GM23248 (cell line): Measurements from ENCODE around the gene ACCSL. TPM values are rescaled to one million over a fixed set of nuclear protein-coding genes. Genes with fewer than 3 reads are reported as not detected.

ENCODE experiments used
- DNase-seq: peaks from one replicate; pipeline ENCODE4 v3.0.0-alpha.2; 2015
- H2AFZ ChIP-seq: fragments of 200-600 bp; sonication (generic); 2 replicates; pipeline ENCODE4 v1.6.1; 2016; ENCODE audit warnings: antibody characterized with exemption
- H3F3A ChIP-seq: fragments of 200-600 bp; sonication (generic); 2 replicates; pipeline ENCODE4 v1.6.1; 2016; ENCODE audit warnings: mild to moderate bottlenecking, antibody characterized with exemption, mixed run types; ENCODE audit not compliant: insufficient read depth
- H3K27ac ChIP-seq: fragments of 200-600 bp; sonication (generic); 2 replicates; pipeline ENCODE4 v1.5.1; 2016; ENCODE audit warnings: mild to moderate bottlenecking
- H3K27me3 ChIP-seq: fragments of 200-600 bp; sonication (generic); replicated peaks from 2 replicates; pipeline ENCODE4 v1.6.1; 2016; ENCODE audit warnings: mild to moderate bottlenecking; ENCODE audit not compliant: insufficient read depth
- H3K36me3 ChIP-seq: fragments of 200-600 bp; sonication (generic); 2 replicates; pipeline ENCODE4 v1.6.1; 2016; ENCODE audit warnings: low read depth, mild to moderate bottlenecking
- H3K4me1 ChIP-seq: fragments of 200-600 bp; sonication (generic); 2 replicates; pipeline ENCODE4 v1.6.1; 2016; ENCODE audit warnings: mild to moderate bottlenecking; ENCODE audit not compliant: insufficient read depth
- H3K4me2 ChIP-seq: fragments of 200-600 bp; sonication (generic); one replicate; pipeline ENCODE4 v1.6.1; 2016; ENCODE audit warnings: mild to moderate bottlenecking; ENCODE audit not compliant: unreplicated experiment
- H3K4me3 ChIP-seq: fragments of 200-600 bp; sonication (generic); 2 replicates; pipeline ENCODE4 v1.5.1; 2016; ENCODE audit warnings: mild to moderate bottlenecking
- H3K79me2 ChIP-seq: fragments of 200-600 bp; sonication (generic); 2 replicates; pipeline ENCODE4 v1.6.1; 2016; ENCODE audit warnings: mild to moderate bottlenecking; ENCODE audit not compliant: insufficient read depth
- H3K9ac ChIP-seq: fragments of 200-600 bp; sonication (generic); 2 replicates; pipeline ENCODE4 v1.6.1; 2016; ENCODE audit warnings: mild to moderate bottlenecking
- H3K9me2 ChIP-seq: fragments of 200-600 bp; sonication (generic); 2 replicates; pipeline ENCODE4 v1.6.1; 2016; ENCODE audit warnings: mixed run types, mild to moderate bottlenecking, moderate library complexity; ENCODE audit not compliant: insufficient read depth
- H3K9me3 ChIP-seq: fragments of 200-600 bp; sonication (generic); one replicate; pipeline ENCODE4 v1.6.1; 2017; ENCODE audit warnings: low read depth
- H4K20me1 ChIP-seq: fragments of 200-600 bp; sonication (generic); 2 replicates; pipeline ENCODE4 v1.6.0; 2016; ENCODE audit not compliant: insufficient read depth
- EZH2 ChIP-seq: fragments of 200-600 bp; sonication (generic); IDR thresholded peaks from 2 replicates; pipeline ENCODE4 v1.6.1; 2018; ENCODE audit warnings: antibody characterized with exemption, mild to moderate bottlenecking; ENCODE audit not compliant: insufficient read depth, poor library complexity, severe bottlenecking
- EZH2phosphoT487 ChIP-seq: fragments of 200-600 bp; sonication (generic); IDR thresholded peaks from 2 replicates; pipeline ENCODE4 v1.6.1; 2018; ENCODE audit warnings: antibody characterized with exemption, moderate library complexity, mild to moderate bottlenecking, low read depth; ENCODE audit not compliant: insufficient read depth
- WGBS, 2 experiments: methylation state at CpG; one replicate each; pipeline ENCODE4 v1.1.6; 2015 to 2017; ENCODE audit warnings: low lambda C conversion rate in 2 of 2, low coverage in 1 of 2; ENCODE audit errors: missing lambda C conversion rate in 2 of 2; 5-methylcytosine and 5-hydroxymethylcytosine counted together
- in situ Hi-C: fragments of 300-500 bp; cut with MboI; formaldehyde crosslinking; loops from 2 replicates; pipeline ENCODE4 v1.15.0; 2020
- polyA plus RNA-seq: library from polyadenylated mRNA; unstranded; fragments of >200 nt; fragmentation: Nextera tagmentation; extraction: Ambion mirVana; gene quantifications from 2 replicates; pipeline ENCODE4 v1.2.1, GENCODE V29; 2016
- total RNA-seq: library from RNA; depleted of rRNA; stranded (reverse); fragments of >200 nt; shearing (Covaris generic); gene quantifications from 2 replicates; pipeline ENCODE4 v1.2.3, GENCODE V29; 2014; rRNA removed

Gene ACCSL
- total and polyA plus RNA-seq, 2 experiments from 2014 or later, result not detected

- H3K9ac ChIP-seq, result no peak overlapping the region
- H3K79me2 ChIP-seq, result peaks cover 70% of the 10 kb centered on the region
- WGBS, 2 experiments, result 90 to 96% methylated on average over 2 of the region's 2 CpGs
- H3K9me3 ChIP-seq, result no peaks in the 10 kb centered on the region
- no peak overlapping the region for H3K4me3 ChIP-seq
- no peak for DNase-seq
- TF ChIP-seq EZH2 (no peak), EZH2phosphoT487 (no peak)
- no peaks in the 10 kb centered on the region for H3K27me3 ChIP-seq
- H3K4me2 ChIP-seq, result no peak overlapping the region
- no peaks in the 10 kb centered on the region; the same call in 1 of the 2 replicates for H3K4me1 ChIP-seq
- peaks cover 4% of the 10 kb centered on the region; the same call in 1 of the 2 replicates for H3F3A ChIP-seq
- no peak overlapping the region for H2AFZ ChIP-seq
- peaks cover 4% of the 10 kb centered on the region; the same call in 1 of the 2 replicates for H4K20me1 ChIP-seq
- H3K36me3 ChIP-seq, result no peaks in the 10 kb centered on the region
- H3K9me2 ChIP-seq, result no peaks in the 10 kb centered on the region
- H3K27ac ChIP-seq, result no peak overlapping the region
- in situ Hi-C loops, result no loop called here
Measured at GRCh38 chr11:44101098-44101497, 53.3 kb downstream of the ACCSL start.

- WGBS, 2 experiments, result 84 to 88% methylated on average over 5 of the region's 5 CpGs
- in situ Hi-C loops, result no loop called here
- peaks cover 4% of the 10 kb centered on the region; the same call in 1 of the 2 replicates for H4K20me1 ChIP-seq
Measured at GRCh38 chr11:44104481-44105294, 56.9 kb downstream of the ACCSL start.

GRCh38 chr11:44108260-44108659, 60.5 kb downstream of the ACCSL start:
- H3K9me3 ChIP-seq, result no peaks in the 10 kb centered on the region
- no peaks in the 10 kb centered on the region for H3K27me3 ChIP-seq
- H2AFZ ChIP-seq, result no peak overlapping the region
- peaks cover 11% of the 10 kb centered on the region for H3K79me2 ChIP-seq
- H3K36me3 ChIP-seq, result peaks cover 4% of the 10 kb centered on the region; the same call in 1 of the 2 replicates
- no peak for DNase-seq
- WGBS, 2 experiments, result 93 to 94% methylated on average over 6 of the region's 6 CpGs
- peaks cover 20% of the 10 kb centered on the region for H3F3A ChIP-seq
- peaks cover 10% of the 10 kb centered on the region for H3K4me1 ChIP-seq
- no peak overlapping the region for H3K4me3 ChIP-seq
- H3K4me2 ChIP-seq, result no peak overlapping the region
- in situ Hi-C loops, result no loop called here
- no peak for TF ChIP-seq EZH2phosphoT487
- TF ChIP-seq EZH2, result no peak
- no peak overlapping the region for H3K9ac ChIP-seq
- H4K20me1 ChIP-seq, result peaks cover 14% of the 10 kb centered on the region; the same call in 1 of the 2 replicates
- no peak overlapping the region for H3K27ac ChIP-seq
- H3K9me2 ChIP-seq, result no peaks in the 10 kb centered on the region

More at GRCh38 chr11:44104481-44105294, 56.9 kb downstream of the ACCSL start:
- Histone ChIP-seq H3K9me2 (no peaks in the 10 kb centered on the region), H3K36me3 (peaks cover 4% of the 10 kb centered on the region; the same call in 1 of the 2 replicates), H3K79me2 (peaks cover 42% of the 10 kb centered on the region), H3K27me3 (no peaks in the 10 kb centered on the region), H3K4me2 (no peak overlapping the region), H3F3A (no peaks in the 10 kb centered on the region), H2AFZ (no peak overlapping the region), H3K9ac (no peak overlapping the region), H3K4me3 (no peak overlapping the region), H3K27ac (no peak overlapping the region), H3K4me1 (no peaks in the 10 kb centered on the region), H3K9me3 (no peaks in the 10 kb centered on the region)
- TF ChIP-seq EZH2 (no peak), EZH2phosphoT487 (no peak)
- no peak for DNase-seq

Other genes starting within 250 kb of the ACCSL start
- gene ALKBH3, start 167.2 kb upstream of the ACCSL start, total RNA-seq, result 36.6 and 46.8 TPM in 2 replicates
- gene ALKBH3, start 167.2 kb upstream of the ACCSL start, polyA plus RNA-seq, result 29.3 and 31.2 TPM in 2 replicates
- gene C11orf96, start 105.3 kb upstream of the ACCSL start, total RNA-seq, result 1.8 TPM in 2 replicates
- gene C11orf96, start 105.3 kb upstream of the ACCSL start, polyA plus RNA-seq, result 0.38 and 1.1 TPM in 2 replicates
- 10.0 and 13.3 TPM in 2 replicates for gene ACCS, start 18.3 kb downstream of the ACCSL start, total RNA-seq
- gene ACCS, start 18.3 kb downstream of the ACCSL start, polyA plus RNA-seq, result 10.3 and 13.7 TPM in 2 replicates
- gene EXT2, start 47.7 kb downstream of the ACCSL start, total RNA-seq, result 127 and 209 TPM in 2 replicates
- 99.8 and 104 TPM in 2 replicates for gene EXT2, start 47.7 kb downstream of the ACCSL start, polyA plus RNA-seq